Ramos (cell line): Measurements from ENCODE around the gene CFAP210.
"Not testable (repeated sequence)": the region's sequence is repeated elsewhere in the genome, so short reads cannot be mapped to it uniquely, and the experiment has no call there.

Source experiments
- in situ Hi-C: fragments of 300-500 bp; cut with MboI; formaldehyde crosslinking; loops from one replicate; pipeline ENCODE4 v1.14.3; 2022; ENCODE audit warnings: low sequenced_read_pairs; ENCODE audit not compliant: unreplicated experiment

CFAP210 gene

GRCh38 chr2:169640104-169640503, 54.1 kb downstream of the CFAP210 start:
- in situ Hi-C loops = no loop called here

GRCh38 chr2:169637620-169638019, 56.6 kb downstream of the CFAP210 start:
- in situ Hi-C loops = no loop called here

- in situ Hi-C loops = no loop called here
These were observed 57.6 kb downstream of the CFAP210 start for GRCh38 chr2:169636440-169637097.

GRCh38 chr2:169625781-169626180, 68.4 kb downstream of the CFAP210 start:
- in situ Hi-C loops = no loop called here

GRCh38 chr2:169623235-169623634, 71.0 kb downstream of the CFAP210 start:
- in situ Hi-C loops = no loop called here

- in situ Hi-C loops = no loop called here
These were observed 73.7 kb downstream of the CFAP210 start for GRCh38 chr2:169620509-169620908.

GRCh38 chr2:169619946-169620345, 74.3 kb downstream of the CFAP210 start:
- in situ Hi-C loops = no loop called here

GRCh38 chr2:169615982-169616381, 78.2 kb downstream of the CFAP210 start:
- in situ Hi-C loops = not testable (repeated sequence)

- in situ Hi-C loops = no loop called here
These were observed 80.3 kb downstream of the CFAP210 start for GRCh38 chr2:169613876-169614275.

- in situ Hi-C loops = no loop called here
These were observed 84.9 kb downstream of the CFAP210 start for GRCh38 chr2:169609264-169609663.

- in situ Hi-C loops = no loop called here
These were observed 94.6 kb downstream of the CFAP210 start for GRCh38 chr2:169599568-169599967.

- in situ Hi-C loops = no loop called here
These were observed 95.2 kb downstream of the CFAP210 start for GRCh38 chr2:169598982-169599381.

- in situ Hi-C loops = not testable (repeated sequence)
These were observed 97.7 kb downstream of the CFAP210 start for GRCh38 chr2:169596546-169596945.
